Stimulated activated CD4-positive, alpha-beta T cell treated with anti-CD3 and anti-CD28 coated beads, Interleukin-4, amount 100 ng/mL, for 48 hours (primary cell): ENCODE data around the gene MYOF.
"Not testable (repeated sequence)": the region's sequence is repeated elsewhere in the genome, so short reads cannot be mapped to it uniquely, and the experiment has no call there.

Source experiments
- DNase-seq, 2 donors: peaks; one replicate each; pipeline ENCODE4 v3.0.0-alpha.2; 2020; ENCODE audit warnings: low read depth in 2 of 2

MYOF gene

DNA sequence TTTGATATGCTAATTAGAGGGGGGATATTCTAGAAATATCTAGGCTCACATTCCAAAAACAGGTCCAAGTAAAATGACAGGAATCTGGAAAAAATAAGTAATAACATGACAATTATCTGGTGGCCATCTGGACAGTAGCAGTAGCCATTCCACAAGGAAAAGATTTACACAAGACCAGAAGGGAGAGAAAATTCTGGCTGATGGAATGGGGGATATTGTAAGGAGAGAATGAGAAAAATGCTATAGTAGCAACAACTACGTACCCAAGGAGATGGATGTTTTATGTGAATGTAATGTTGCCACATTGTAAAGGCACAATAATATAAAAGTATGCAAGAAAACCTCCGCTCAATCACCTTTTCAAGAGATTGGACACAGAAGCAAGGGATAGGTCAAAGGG is 5.4 kb downstream of the MYOF start:
- DNase-seq: no peak

GRCh38 chr10:93475871-93476270 is 6.3 kb downstream of the MYOF start:
- no peak for DNase-seq

- DNase-seq: no peak
Measured at GRCh38 chr10:93475227-93475626, 6.9 kb downstream of the MYOF start.

GRCh38 chr10:93473804-93474472 is 8.2 kb downstream of the MYOF start:
- DNase-seq: no peak

DNA sequence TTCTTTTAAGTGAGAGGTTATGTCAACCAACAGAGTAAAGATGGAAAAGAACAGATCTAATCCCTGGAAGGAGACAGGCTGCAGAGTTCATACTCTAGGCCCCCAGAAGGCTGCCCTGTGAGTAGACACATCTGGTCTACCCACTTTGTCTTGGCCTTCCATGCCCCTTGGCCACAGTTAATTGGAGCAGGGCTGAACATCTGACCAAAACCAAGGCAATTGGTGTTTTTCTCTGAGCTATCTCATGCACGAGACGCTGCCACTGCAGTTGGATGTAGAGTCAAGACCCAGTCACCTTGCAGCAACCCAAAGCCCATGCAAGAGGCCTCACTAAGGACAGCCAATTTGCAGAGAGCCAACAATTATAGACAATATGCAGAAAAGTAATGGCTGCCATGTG is 9.0 kb downstream of the MYOF start:
- DNase-seq: no peak

- DNase-seq: no peak
Measured at GRCh38 chr10:93471110-93471651, 11.0 kb downstream of the MYOF start.

DNA sequence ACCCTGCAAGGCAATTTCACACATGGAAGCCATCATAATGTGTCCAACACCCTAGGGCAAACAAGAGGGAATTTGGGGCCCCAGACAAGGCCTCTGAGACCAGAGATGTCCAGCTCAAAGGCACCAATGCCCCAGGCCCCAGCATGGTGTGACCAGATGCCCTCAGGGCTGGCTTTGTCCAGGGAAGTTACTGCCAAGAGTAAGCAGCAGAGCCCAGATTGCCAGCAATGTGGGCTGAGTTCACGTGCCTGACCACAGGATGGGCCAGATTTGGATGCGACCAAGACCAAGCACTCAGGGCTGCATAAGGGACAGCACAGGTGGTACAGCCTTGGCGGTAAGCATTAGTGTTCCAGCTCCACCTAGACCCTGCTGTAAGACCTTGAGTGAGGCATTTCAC is 12.7 kb downstream of the MYOF start:
- no peak for DNase-seq

DNA sequence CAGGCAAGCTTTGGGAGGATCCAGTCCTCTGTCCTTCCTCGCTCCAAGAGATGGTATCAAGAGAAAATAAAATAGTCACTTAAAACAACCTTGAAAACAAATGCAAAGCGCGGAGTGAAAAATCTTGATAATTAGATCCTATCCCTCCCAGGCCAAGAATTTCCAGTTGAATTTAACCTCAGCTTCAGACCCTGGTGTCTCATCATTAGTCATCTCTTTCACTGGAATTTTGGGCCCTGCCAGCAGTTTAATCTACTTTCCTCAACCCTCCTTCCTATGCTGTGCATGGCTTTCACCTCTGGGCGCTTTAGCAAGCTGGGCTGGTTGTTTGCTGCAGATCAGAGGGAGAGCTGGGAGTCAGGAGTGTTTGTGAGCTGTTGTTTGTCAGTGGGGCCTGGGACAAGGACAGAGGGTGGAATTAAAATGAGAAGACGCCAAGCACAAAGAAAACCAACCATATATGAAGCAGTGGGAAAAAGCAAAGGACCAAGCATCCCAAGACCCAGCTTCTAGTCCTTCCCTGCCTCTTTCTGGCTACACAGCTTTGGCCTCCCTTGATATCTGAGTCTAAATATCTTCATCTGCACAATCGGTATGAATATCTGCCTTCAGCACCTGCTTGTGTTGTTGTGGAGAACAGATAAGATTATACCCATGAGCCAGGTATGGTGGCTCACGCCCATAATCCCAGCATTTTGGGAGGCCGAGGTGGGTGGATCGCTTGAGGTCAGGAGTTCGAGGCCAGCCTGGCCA is 13.5 kb downstream of the MYOF start:
- DNase-seq: no peak

DNA sequence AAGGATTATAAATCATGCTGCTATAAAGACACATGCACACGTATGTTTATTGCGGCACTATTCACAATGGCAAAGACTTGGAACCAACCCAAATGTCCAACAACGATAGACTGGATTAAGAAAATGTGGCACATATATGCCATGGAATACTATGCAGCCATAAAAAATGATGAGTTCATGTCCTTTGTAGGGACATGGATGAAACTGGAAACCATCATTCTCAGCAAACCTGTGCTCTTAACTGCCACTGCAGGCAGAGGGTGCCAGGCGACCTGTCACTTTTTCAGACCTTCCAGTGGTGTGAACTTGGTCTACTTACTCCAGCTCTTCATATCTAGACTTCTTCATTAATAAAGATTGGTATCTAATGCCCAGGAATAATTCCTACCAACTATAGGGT is 14.5 kb downstream of the MYOF start:
- not testable (repeated sequence) for DNase-seq

- no peak for DNase-seq
Measured at GRCh38 chr10:93465806-93466675, 16.1 kb downstream of the MYOF start.

GRCh38 chr10:93464776-93465388 is 17.3 kb downstream of the MYOF start:
- DNase-seq: no peak

- no peak for DNase-seq
Measured at GRCh38 chr10:93463723-93464476, 18.2 kb downstream of the MYOF start.

GRCh38 chr10:93462881-93463280 is 19.3 kb downstream of the MYOF start:
- DNase-seq: peak; percentile 20 to 38

GRCh38 chr10:93462371-93462770 is 19.8 kb downstream of the MYOF start:
- no peak for DNase-seq

- DNase-seq: no peak
Measured at GRCh38 chr10:93461807-93462178, 20.3 kb downstream of the MYOF start.

GRCh38 chr10:93461109-93461806 is 20.9 kb downstream of the MYOF start:
- DNase-seq: no peak

GRCh38 chr10:93459466-93459865 is 22.7 kb downstream of the MYOF start:
- no peak for DNase-seq

- DNase-seq: no peak
Measured at GRCh38 chr10:93458821-93459257, 23.3 kb downstream of the MYOF start.

- DNase-seq: no peak
Measured at GRCh38 chr10:93457511-93457910, 24.6 kb downstream of the MYOF start.

- no peak for DNase-seq
Measured at GRCh38 chr10:93456480-93456879, 25.7 kb downstream of the MYOF start.
